ENCODE results near the gene LAMA2. TPM values are rescaled to one million over a fixed set of nuclear protein-coding genes. Genes with fewer than 3 reads are reported as not detected.

LAMA2 gene
- total RNA-seq, 1 donor from 2014 or later: 1.4 TPM

GRCh38 chr6:129262661-129263060, 379.7 kb downstream of the LAMA2 start:
- intact Hi-C loops (cut with micrococcal nuclease): no loop called here

GRCh38 chr6:129263176-129263575, 380.2 kb downstream of the LAMA2 start:
- intact Hi-C loops (cut with micrococcal nuclease): no loop called here

- intact Hi-C loops (cut with micrococcal nuclease): no loop called here
Observed at GRCh38 chr6:129264480-129265045, 381.6 kb downstream of the LAMA2 start.

- intact Hi-C loops (cut with micrococcal nuclease): no loop called here
Observed at GRCh38 chr6:129267028-129267427, 384.1 kb downstream of the LAMA2 start.

GRCh38 chr6:129269076-129269475, 386.1 kb downstream of the LAMA2 start:
- intact Hi-C loops (cut with micrococcal nuclease): no loop called here

GRCh38 chr6:129269891-129270290, 387.0 kb downstream of the LAMA2 start:
- intact Hi-C loops (cut with micrococcal nuclease): no loop called here

- intact Hi-C loops (cut with micrococcal nuclease): no loop called here
Observed at GRCh38 chr6:129270450-129270849, 387.5 kb downstream of the LAMA2 start.

- intact Hi-C loops (cut with micrococcal nuclease): no loop called here
Observed at GRCh38 chr6:129273161-129273560, 390.2 kb downstream of the LAMA2 start.

GRCh38 chr6:129276461-129276860, 393.5 kb downstream of the LAMA2 start:
- intact Hi-C loops (cut with micrococcal nuclease): no loop called here

- intact Hi-C loops (cut with micrococcal nuclease): no loop called here
Observed at GRCh38 chr6:129276986-129277385, 394.0 kb downstream of the LAMA2 start.

GRCh38 chr6:129279343-129280292, 396.7 kb downstream of the LAMA2 start:
- intact Hi-C loops (cut with micrococcal nuclease): no loop called here

- intact Hi-C loops (cut with micrococcal nuclease): no loop called here
Observed at GRCh38 chr6:129280293-129280644, 397.3 kb downstream of the LAMA2 start.

- intact Hi-C loops (cut with micrococcal nuclease): no loop called here
Observed at GRCh38 chr6:129280749-129281148, 397.8 kb downstream of the LAMA2 start.

GRCh38 chr6:129281168-129281796, 398.3 kb downstream of the LAMA2 start:
- intact Hi-C loops (cut with micrococcal nuclease): no loop called here

- intact Hi-C loops (cut with micrococcal nuclease): no loop called here
Observed at GRCh38 chr6:129282019-129282418, 399.1 kb downstream of the LAMA2 start.

GRCh38 chr6:129284225-129284624, 401.3 kb downstream of the LAMA2 start:
- intact Hi-C loops (cut with micrococcal nuclease): no loop called here

GRCh38 chr6:129287231-129288177, 404.6 kb downstream of the LAMA2 start:
- intact Hi-C loops (cut with micrococcal nuclease): no loop called here

GRCh38 chr6:129289442-129289841, 406.5 kb downstream of the LAMA2 start:
- intact Hi-C loops (cut with micrococcal nuclease): no loop called here

- intact Hi-C loops (cut with micrococcal nuclease): no loop called here
Observed at GRCh38 chr6:129292836-129293235, 409.9 kb downstream of the LAMA2 start.

GRCh38 chr6:129297592-129297991, 414.7 kb downstream of the LAMA2 start:
- intact Hi-C loops (cut with micrococcal nuclease): no loop called here

- intact Hi-C loops (cut with micrococcal nuclease): no loop called here
Observed at GRCh38 chr6:129302671-129303070, 419.7 kb downstream of the LAMA2 start.

Measured in T-helper 2 cell treated with Interferon-gamma antibody and Interleukin-4, amounts not matched to agents 100 ng/mL and 5 ng/mL, for 36 hours (primary cell).